ENCODE measurements around the gene AATK. TPM values are rescaled to one million over a fixed set of nuclear protein-coding genes. Genes with fewer than 3 reads are reported as not detected.

Gene AATK
- total and polyA plus RNA-seq, 2 experiments from 2014 or later, result 1.1 to 5.0 TPM

GRCh38 chr17:81158688-81159590 is 7.1 kb downstream of the AATK start:
- no peak overlapping the region for H3K27ac Mint-ChIP-seq
- Histone ChIP-seq H3K27ac (ENCODE audit: low read depth) (no peak overlapping the region), H3K27me3 (ENCODE audit: insufficient read depth) (no peaks in the 10 kb centered on the region), H4K20me1 (replicated peaks; ENCODE audit: insufficient read depth) (no peaks in the 10 kb centered on the region), H3K9me2 (ENCODE audit: insufficient read depth) (no peaks in the 10 kb centered on the region), H3K36me3 (ENCODE audit: insufficient read depth) (no peaks in the 10 kb centered on the region), H3F3A (replicated peaks; ENCODE audit: low read depth) (no peaks in the 10 kb centered on the region), H3K4me1 (ENCODE audit: insufficient read depth) (no peaks in the 10 kb centered on the region), H2AFZ (no peak overlapping the region), H3K79me2 (replicated peaks; ENCODE audit: insufficient read depth) (no peaks in the 10 kb centered on the region), H3K4me3 (no peak overlapping the region), H3K4me2 (no peak overlapping the region)
- no peak for DNase-seq (ENCODE audit: low spot score)
- ATAC-seq, result no peak
- H3K4me3 Mint-ChIP-seq, result no peak overlapping the region
- H3K27me3 Mint-ChIP-seq (ENCODE audit: insufficient read depth, low read depth, poor library complexity), result peaks cover 8% of the 10 kb centered on the region
- H3K4me1 Mint-ChIP-seq, result no peaks in the 10 kb centered on the region
- H3K9me3 Mint-ChIP-seq, result no peaks in the 10 kb centered on the region
- TF ChIP-seq POLR2AphosphoS5 (IDR thresholded peaks at IDR 0.05; ENCODE audit: low read depth) (no peak), CTCF (conservative IDR thresholded peaks at IDR 0.05; ENCODE audit: low read depth in 2 of 2) (no peak), NANOG (IDR thresholded peaks at IDR 0.05; ENCODE audit: borderline replicate concordance) (no peak), ZNF331 (CRISPR knock-in tag; IDR thresholded peaks at IDR 0.05; ENCODE audit: low read depth) (no peak), STAT1 (IDR thresholded peaks at IDR 0.05; ENCODE audit: unreplicated experiment) (no peak), JUNB (IDR thresholded peaks at IDR 0.05; ENCODE audit: unreplicated experiment) (no peak), EZH2 (IDR thresholded peaks at IDR 0.05; ENCODE audit: low read depth, unreplicated experiment) (no peak), REST (IDR thresholded peaks at IDR 0.05; ENCODE audit: unreplicated experiment) (no peak)
- H3K36me3 Mint-ChIP-seq (ENCODE audit: low read depth), result no peaks in the 10 kb centered on the region

Data from GM23338 (cell line).